ENCODE measurements around the gene DIO1. TPM values are rescaled to one million over a fixed set of nuclear protein-coding genes. Genes with fewer than 3 reads are reported as not detected.

Gene DIO1
- total RNA-seq, 1 donor from 2014 or later = not detected

DNA sequence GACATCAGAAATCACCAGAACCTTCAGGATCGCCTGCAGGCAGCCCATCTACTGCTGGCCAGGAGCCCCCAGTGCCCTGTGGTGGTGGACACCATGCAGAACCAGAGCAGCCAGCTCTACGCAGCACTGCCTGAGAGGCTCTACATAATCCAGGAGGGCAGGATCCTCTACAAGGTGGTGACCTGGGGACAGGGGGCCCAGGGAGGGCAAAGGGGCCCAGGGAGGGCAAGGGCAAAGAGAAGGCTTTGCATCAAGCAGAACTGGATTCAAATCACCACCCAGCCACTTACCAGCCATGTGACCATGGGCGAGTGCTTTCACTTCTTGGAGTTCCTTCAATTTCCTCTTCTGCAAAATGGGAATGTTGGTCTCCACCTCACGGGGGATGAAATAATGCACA lies 12.1 kb downstream of the DIO1 start:
- H3K9me3 Mint-ChIP-seq (ENCODE audit: unreplicated experiment) = no peaks in the 10 kb centered on the region
- H3K27me3 Mint-ChIP-seq (ENCODE audit: unreplicated experiment) = no peaks in the 10 kb centered on the region
- TF ChIP-seq, protein P1, sequence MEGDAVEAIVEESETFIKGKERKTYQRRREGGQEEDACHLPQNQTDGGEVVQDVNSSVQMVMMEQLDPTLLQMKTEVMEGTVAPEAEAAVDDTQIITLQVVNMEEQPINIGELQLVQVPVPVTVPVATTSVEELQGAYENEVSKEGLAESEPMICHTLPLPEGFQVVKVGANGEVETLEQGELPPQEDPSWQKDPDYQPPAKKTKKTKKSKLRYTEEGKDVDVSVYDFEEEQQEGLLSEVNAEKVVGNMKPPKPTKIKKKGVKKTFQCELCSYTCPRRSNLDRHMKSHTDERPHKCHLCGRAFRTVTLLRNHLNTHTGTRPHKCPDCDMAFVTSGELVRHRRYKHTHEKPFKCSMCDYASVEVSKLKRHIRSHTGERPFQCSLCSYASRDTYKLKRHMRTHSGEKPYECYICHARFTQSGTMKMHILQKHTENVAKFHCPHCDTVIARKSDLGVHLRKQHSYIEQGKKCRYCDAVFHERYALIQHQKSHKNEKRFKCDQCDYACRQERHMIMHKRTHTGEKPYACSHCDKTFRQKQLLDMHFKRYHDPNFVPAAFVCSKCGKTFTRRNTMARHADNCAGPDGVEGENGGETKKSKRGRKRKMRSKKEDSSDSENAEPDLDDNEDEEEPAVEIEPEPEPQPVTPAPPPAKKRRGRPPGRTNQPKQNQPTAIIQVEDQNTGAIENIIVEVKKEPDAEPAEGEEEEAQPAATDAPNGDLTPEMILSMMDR (IDR thresholded peaks at IDR 0.05) = no peak
- H3K36me3 Mint-ChIP-seq (ENCODE audit: unreplicated experiment) = no peaks in the 10 kb centered on the region
- DNase-seq (ENCODE audit: extremely low spot score, unreplicated experiment) = no peak
- no peak overlapping the region for H3K27ac Mint-ChIP-seq (ENCODE audit: unreplicated experiment)
- no peak overlapping the region for H3K4me3 Mint-ChIP-seq (ENCODE audit: unreplicated experiment)
- H3K4me1 Mint-ChIP-seq (ENCODE audit: unreplicated experiment) = peaks cover 18% of the 10 kb centered on the region

DNA sequence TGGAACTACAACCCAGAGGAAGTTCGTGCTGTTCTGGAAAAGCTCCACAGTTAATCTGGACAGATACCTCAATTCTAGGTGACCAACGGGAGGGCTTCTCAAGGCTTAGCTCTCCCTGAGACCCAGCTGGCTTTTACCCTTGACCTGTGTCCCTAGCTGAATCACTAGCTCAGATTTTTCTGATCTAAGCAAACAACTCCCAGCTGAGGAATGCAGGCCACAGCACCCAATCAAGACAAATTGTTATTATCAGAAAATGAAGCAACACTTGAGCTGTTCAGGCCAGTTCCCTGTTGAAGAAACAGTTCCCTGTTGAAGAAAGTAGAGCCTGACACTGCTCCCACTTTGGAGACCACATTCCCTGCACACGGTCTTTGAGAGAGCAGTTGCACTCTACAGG lies 16.0 kb downstream of the DIO1 start:
- no peaks in the 10 kb centered on the region for H3K9me3 Mint-ChIP-seq (ENCODE audit: unreplicated experiment)
- DNase-seq (ENCODE audit: extremely low spot score, unreplicated experiment) = no peak
- H3K36me3 Mint-ChIP-seq (ENCODE audit: unreplicated experiment) = peaks cover 4% of the 10 kb centered on the region
- TF ChIP-seq, protein P1 (IDR thresholded peaks at IDR 0.05) = no peak
- no peaks in the 10 kb centered on the region for H3K4me1 Mint-ChIP-seq (ENCODE audit: unreplicated experiment)
- no peak overlapping the region for H3K4me3 Mint-ChIP-seq (ENCODE audit: unreplicated experiment)
- no peak overlapping the region for H3K27ac Mint-ChIP-seq (ENCODE audit: unreplicated experiment)
- no peaks in the 10 kb centered on the region for H3K27me3 Mint-ChIP-seq (ENCODE audit: unreplicated experiment)

DNA sequence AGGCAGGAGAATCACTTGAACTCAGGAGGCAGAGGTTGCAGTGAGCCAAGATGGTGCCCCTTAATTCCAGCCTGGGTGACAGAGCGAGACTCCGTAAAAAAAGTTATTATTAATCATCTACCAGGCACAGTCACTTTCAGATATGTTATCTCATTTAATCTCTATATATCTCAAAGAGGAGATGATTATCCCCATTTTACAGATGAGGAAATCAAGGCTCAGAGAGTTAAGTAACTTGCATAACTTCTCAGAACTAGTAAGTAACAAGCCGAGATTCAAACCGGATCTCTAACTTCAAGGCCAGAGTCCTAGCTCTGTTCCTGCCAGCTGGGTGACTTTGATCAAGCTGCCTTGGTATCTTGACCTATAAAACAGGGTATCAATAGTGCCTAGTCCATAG lies 17.5 kb downstream of the DIO1 start:
- H3K27ac Mint-ChIP-seq (ENCODE audit: unreplicated experiment) = no peak overlapping the region
- TF ChIP-seq, protein P1 (IDR thresholded peaks at IDR 0.05) = no peak
- H3K4me3 Mint-ChIP-seq (ENCODE audit: unreplicated experiment) = no peak overlapping the region
- no peaks in the 10 kb centered on the region for H3K4me1 Mint-ChIP-seq (ENCODE audit: unreplicated experiment)
- peaks cover 6% of the 10 kb centered on the region for H3K36me3 Mint-ChIP-seq (ENCODE audit: unreplicated experiment)
- H3K27me3 Mint-ChIP-seq (ENCODE audit: unreplicated experiment) = no peaks in the 10 kb centered on the region
- DNase-seq (ENCODE audit: extremely low spot score, unreplicated experiment) = no peak
- H3K9me3 Mint-ChIP-seq (ENCODE audit: unreplicated experiment) = no peaks in the 10 kb centered on the region

DNA sequence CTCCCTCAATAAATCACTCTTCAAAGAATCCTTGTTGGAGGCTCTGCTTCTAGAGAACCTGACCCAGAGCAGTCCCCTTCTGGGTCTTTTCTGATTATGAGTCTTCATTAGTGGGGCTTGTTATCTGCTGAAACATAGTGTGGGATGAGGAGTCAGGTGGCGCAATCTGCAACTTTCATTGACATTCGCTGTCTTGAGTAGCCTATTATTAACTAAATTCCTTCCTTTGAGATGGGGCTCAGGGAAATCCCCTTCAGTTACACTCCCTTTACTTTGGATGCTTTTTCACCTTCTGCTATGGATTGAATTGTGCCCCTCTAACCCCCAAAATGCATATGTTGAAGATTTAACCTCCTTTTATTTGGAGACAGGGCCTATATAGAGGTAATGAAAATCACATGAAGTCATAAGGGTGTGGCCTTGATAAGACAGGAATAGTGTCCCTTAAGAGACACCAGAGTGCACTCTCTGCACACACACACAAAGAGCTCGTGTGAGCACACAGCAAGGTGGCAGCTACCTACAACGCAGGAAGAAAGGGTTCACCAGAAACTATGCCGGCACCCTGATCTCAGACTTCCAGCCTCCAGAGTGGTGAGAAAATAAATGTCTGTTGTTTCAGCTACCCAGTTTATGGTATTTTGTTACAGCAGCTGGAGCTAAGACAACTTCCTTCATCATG lies 19.5 kb downstream of the DIO1 start:
- no peak overlapping the region for H3K27ac Mint-ChIP-seq (ENCODE audit: unreplicated experiment)

DNA sequence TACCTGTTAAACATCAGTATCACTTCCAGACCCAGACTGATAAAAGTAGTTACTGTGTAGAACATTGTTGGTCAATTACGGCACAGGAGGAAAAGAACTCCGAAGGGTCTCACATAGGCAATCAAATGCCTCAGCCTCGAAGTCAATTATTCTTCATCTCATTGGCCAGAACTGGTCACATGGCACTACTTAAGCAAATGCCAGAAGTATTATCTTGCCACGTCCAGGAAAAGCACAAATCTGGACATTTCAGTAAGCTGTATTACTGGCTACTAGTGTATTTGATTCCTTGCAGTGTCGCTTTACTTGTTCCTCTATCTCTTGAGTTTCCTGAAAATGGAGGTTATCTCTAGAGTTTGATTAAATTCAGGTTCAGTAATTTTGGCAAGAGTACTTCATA lies 24.4 kb downstream of the DIO1 start:
- Mint-ChIP-seq H3K4me1 (ENCODE audit: unreplicated experiment) (no peaks in the 10 kb centered on the region), H3K4me3 (ENCODE audit: unreplicated experiment) (no peak overlapping the region), H3K27me3 (ENCODE audit: unreplicated experiment) (no peaks in the 10 kb centered on the region), H3K27ac (ENCODE audit: unreplicated experiment) (no peak overlapping the region), H3K9me3 (ENCODE audit: unreplicated experiment) (no peaks in the 10 kb centered on the region), H3K36me3 (ENCODE audit: unreplicated experiment) (peaks cover 26% of the 10 kb centered on the region)
- TF ChIP-seq, protein P1 (IDR thresholded peaks at IDR 0.05) = no peak
- no peak for DNase-seq (ENCODE audit: extremely low spot score, unreplicated experiment)

More for the DNA sequence above, 19.5 kb downstream of the DIO1 start:
- no peaks in the 10 kb centered on the region for H3K9me3 Mint-ChIP-seq (ENCODE audit: unreplicated experiment)
- no peak for DNase-seq (ENCODE audit: extremely low spot score, unreplicated experiment)
- no peaks in the 10 kb centered on the region for H3K27me3 Mint-ChIP-seq (ENCODE audit: unreplicated experiment)
- H3K4me1 Mint-ChIP-seq (ENCODE audit: unreplicated experiment) = no peaks in the 10 kb centered on the region
- H3K36me3 Mint-ChIP-seq (ENCODE audit: unreplicated experiment) = peaks cover 11% of the 10 kb centered on the region
- H3K4me3 Mint-ChIP-seq (ENCODE audit: unreplicated experiment) = no peak overlapping the region
- TF ChIP-seq, protein P1 (IDR thresholded peaks at IDR 0.05) = no peak

Measured in osteocyte (in vitro differentiated cells).